NCI-H2107 treated with DMSO at 0.1 percent for 48 hours (cell line): ENCODE results near the gene ZBTB47.
A peak's percentile ranks its signal among the peaks of the same experiment; 100 is the strongest.

ENCODE experiments used
- DNase-seq: peaks from one replicate; lab custom pipeline; 2025; ENCODE audit not compliant: unreplicated experiment; lab: John Stamatoyannopoulos, UW

The ZBTB47 gene

GRCh38 chr3:42698216-42698910, 44.9 kb downstream of the ZBTB47 start:
- no peak for DNase-seq

- DNase-seq, result no peak
Observed at GRCh38 chr3:42698911-42699230, 45.4 kb downstream of the ZBTB47 start.

- no peak for DNase-seq
Observed at GRCh38 chr3:42699511-42699971, 46.0 kb downstream of the ZBTB47 start.

- no peak for DNase-seq
Observed at GRCh38 chr3:42700366-42701288, 47.1 kb downstream of the ZBTB47 start.

DNA sequence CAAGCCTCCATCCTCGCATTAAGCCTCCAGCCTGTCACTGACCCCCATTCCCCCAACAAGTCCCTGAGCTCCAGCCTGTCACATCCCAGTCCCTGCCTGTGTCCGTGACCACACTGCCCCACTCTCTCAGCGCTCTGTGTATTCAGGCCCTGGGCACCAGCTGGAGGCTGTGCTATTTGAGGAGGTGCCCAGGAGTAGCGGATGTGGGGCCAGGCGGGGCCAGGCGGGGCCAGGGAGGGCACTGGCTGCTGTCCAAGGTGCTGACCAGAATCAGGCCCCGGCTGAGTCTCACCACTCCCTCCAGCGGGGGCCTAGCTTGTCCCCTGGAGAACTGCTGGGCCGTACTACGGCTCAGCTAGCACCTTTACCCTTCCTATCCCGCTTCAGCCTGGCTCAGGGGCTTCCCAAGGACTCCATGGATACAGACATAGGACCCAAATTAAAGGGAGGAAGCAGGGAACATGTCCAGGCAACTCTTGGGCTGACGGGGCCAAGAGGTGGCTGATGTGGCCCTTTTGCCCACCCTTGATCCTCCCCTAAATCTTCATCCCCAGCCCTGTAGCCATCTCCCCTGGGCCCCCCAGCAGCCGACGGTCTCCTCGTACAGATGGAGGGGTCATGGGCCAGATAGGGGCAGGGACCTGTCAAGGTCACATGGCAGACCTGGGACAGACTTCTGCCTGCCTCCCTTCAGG, 48.0 kb downstream of the ZBTB47 start:
- DNase-seq, result no peak

- peak; percentile 36 for DNase-seq
Observed at GRCh38 chr3:42702066-42702951, 48.8 kb downstream of the ZBTB47 start, which contains the start of gene HHATL. Gene HHATL (minus strand): TSS chr3:42702798. CDS start chr3:42700826, 1,972 bp downstream.

DNA sequence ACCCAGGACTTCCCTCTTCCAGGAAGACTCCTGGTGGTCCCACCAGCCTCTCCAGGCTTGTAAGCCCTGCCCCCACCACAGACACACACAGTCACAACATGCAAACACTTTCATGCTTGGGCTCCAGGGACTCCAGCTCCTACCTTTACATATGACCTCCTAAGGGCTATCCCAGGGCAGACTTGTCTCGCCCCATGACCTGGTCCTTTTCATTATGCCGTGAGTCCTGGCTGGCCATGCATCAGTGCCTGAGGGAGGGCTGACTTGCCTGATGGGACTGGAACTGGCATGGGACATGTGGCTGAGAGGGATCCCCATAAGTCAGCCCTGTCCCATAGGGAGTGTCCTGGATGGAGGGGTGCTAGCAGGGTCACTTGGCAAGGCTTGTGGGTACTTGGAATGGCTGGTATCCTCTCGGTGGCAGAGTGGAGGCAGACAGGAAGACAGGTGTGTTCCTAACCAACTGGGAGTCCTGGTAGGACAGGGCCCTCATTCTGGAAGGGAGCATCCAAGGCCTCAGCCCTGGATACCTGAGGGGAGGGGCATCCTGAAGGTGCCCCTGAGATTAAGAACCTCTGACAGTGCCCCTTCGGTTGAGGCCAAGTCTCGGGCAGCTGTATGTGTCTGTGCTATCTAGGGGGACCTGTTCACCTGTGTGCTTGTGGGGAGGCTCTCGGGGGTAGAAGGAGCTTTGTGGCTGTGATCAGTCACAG, 49.6 kb downstream of the ZBTB47 start:
- DNase-seq, result no peak

GRCh38 chr3:42703695-42704025, 50.2 kb downstream of the ZBTB47 start:
- no peak for DNase-seq

GRCh38 chr3:42704136-42704841, 50.8 kb downstream of the ZBTB47 start:
- no peak for DNase-seq

DNA sequence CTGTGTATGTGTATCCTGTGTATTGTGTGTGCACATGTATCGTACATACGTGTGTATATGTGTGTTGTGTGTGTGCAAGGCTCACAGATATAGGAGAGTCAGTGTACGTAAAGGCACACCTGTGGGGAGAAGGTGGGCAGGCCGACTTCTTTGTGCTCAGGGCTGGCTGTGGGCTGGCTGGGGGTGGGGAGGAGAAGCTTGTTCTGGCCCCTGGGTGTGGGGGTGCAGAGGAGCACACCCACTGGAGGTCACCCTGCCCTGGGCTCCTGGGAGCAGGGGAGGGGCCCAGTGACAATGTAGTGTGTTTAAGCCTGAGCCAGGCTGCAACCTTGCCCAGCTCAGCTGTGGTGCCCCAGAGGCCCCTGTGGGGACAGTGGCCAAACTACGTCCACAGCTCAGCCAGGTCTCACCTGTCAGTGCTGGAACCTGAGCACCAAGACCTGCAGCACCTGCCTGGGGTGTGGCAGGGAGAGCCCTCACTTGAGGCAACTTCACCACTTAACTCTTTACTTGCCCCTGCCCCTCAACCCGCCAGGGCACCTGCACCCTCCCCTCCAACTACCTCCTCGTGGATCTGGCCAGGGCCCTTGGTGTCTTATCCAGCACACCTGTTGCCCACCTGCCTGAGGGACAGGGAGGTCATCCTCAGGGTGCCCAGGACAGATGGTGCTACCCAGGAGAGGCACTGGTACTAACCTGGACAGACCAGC, 51.7 kb downstream of the ZBTB47 start:
- DNase-seq, result no peak

- no peak for DNase-seq
Observed at GRCh38 chr3:42705962-42706585, 52.6 kb downstream of the ZBTB47 start.

DNA sequence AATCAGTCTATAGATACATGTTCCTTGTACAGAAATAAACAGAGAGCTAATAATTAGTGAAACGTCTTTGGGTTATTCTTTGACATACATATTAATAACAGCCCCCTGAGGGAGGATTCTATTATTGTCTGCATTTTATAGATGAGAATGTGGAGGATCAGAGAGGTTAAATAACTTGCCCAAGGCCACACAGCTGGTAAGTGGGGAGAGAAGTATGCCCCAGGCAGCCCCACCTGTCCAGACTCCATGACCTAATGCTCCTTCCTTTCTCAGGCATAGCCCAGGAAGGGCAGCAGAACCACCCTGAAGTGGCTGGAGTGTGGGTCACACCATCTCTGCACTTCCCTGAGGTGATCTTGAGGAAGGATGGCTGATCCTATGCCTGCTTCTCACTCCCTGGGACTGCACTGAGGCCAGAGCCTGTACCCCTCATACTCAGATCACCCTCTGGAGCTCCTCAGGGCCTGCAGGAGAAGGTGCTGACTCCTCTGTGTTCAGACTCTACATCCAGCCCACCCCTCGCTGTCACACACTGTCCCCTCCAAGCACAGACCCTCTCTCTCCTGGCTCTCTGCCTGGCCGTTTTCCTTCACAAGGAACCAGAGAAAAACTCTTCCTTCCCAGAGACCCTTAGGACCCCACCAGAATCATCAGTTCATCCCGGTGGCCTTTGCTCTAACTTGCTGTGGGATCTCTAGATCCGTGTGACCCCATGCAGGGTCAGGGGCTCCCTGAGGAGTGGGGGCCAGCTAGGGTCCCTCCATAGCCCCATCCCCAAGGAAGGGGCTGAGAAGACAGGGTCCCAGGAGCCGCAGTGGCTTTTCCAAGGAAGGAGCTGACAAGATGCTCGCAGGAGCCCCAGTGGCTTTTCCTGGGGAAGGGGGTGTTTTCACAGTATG, 53.5 kb downstream of the ZBTB47 start:
- no peak for DNase-seq

DNA sequence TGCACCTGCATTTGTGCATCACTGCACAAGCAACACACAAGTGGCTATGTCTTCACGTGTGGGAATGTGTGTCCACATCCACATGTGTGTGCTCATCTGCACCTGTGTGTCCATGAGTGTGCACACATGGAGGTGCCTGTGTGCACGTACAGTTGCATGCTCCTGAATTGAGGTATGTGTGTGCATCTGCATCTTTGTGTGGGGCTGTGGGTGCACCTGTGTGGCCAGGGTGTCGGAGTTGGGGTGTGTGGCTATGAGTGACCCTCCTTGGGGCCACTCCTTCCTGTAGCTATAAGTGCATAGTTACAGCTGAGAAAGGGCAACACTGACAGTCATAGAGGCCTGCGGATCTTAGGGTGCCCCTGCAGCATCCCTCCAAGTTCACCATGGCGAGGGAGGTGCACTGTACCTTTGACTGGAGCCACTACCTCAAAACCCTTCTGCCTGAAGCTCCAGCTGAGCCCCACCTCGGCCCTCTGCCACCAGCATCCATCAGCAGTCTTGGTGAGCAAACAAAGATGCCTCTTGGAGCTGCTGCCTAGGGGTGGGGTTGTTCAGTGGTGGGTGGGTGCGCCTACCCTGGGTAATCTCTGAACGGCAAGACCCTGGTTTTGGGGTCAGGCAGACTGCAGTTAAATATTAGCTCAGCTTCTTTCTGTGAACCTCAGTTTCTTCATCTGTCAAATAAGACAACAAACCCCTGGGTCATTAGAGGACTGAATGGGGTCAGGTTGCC, 54.3 kb downstream of the ZBTB47 start:
- no peak for DNase-seq

GRCh38 chr3:42708611-42709151, 55.2 kb downstream of the ZBTB47 start:
- DNase-seq, result no peak

DNA sequence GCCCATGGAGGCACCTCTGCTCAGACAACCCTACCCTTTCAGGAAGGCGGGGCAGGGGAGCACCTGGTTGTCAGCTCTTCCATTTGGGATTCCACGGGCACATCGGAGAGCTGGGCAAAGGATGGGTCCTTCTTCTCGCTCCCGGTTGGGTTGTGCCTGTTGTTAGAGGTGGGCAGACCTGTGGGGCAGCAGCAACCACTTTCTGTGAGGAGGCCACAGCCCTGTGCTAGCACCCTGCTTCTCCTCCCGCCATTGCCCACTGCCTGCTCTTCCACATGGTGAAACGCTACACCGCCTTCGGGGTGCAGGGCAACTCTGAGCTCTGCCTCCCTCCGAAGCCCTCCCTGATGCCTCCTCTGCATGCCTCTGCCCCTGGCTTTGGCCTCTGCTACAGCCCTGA, 56.1 kb downstream of the ZBTB47 start:
- no peak for DNase-seq

GRCh38 chr3:42710323-42711021, 57.0 kb downstream of the ZBTB47 start:
- no peak for DNase-seq
